CD8-positive, alpha-beta memory T cell (primary cell): ENCODE data around the gene SRRT. TPM values are rescaled to one million over a fixed set of nuclear protein-coding genes. Genes with fewer than 3 reads are reported as not detected.

ENCODE experiments used
- CTCF ChIA-PET: fragments of 350-600 bp; sonication (Branson Sonifier 250); formaldehyde crosslinking; loops from one replicate; lab custom pipeline; 2021; ENCODE audit warnings: antibody characterized with exemption; lab: Charles Lee
- POLR2A ChIA-PET: fragments of 350-600 bp; sonication (Branson Sonifier 250); formaldehyde crosslinking; loops from one replicate; lab custom pipeline; 2021; ENCODE audit warnings: antibody characterized with exemption; lab: Charles Lee
- DNase-seq, 5 donors: peaks; one replicate each; pipeline versions ENCODE4 v3.0.0 to v3.0.0-alpha.2; 2020 to 2022; ENCODE audit warnings: mixed read lengths in 1 of 5
- H3K27ac ChIP-seq: one replicate; pipeline ENCODE4 v1.7.0; 2013; ENCODE audit warnings: low read depth, mild to moderate bottlenecking, low read length, moderate library complexity
- H3K27me3 ChIP-seq: 2 replicates; pipeline ENCODE4 v1.7.0; 2013; ENCODE audit warnings: low read length, mild to moderate bottlenecking; ENCODE audit not compliant: insufficient read depth, poor library complexity, severe bottlenecking
- H3K36me3 ChIP-seq: 2 replicates; pipeline ENCODE4 v1.7.0; 2013; ENCODE audit warnings: mild to moderate bottlenecking, low read length, moderate library complexity; ENCODE audit not compliant: insufficient read depth
- H3K4me1 ChIP-seq: 2 replicates; pipeline ENCODE4 v1.7.0; 2013; ENCODE audit warnings: mild to moderate bottlenecking, low read length, moderate library complexity; ENCODE audit not compliant: insufficient read depth
- H3K4me3 ChIP-seq: 2 replicates; pipeline ENCODE4 v1.7.0; 2013; ENCODE audit warnings: mild to moderate bottlenecking, low read length
- H3K9me3 ChIP-seq: 2 replicates; pipeline ENCODE4 v1.7.0; 2013; ENCODE audit warnings: mild to moderate bottlenecking, low read length
- H3K27ac Mint-ChIP-seq, 8 donors: one replicate each; pipeline ENCODE4 v1.8.0; 2020 to 2021; ENCODE audit warnings: mixed read lengths in 8 of 8, mild to moderate bottlenecking in 6 of 8, inconsistent platforms in 3 of 8, moderate library complexity in 3 of 8
- H3K27me3 Mint-ChIP-seq, 2 donors: one replicate each; pipeline ENCODE4 v1.8.0; 2020 to 2021; ENCODE audit warnings: mixed read lengths in 2 of 2, mild to moderate bottlenecking in 1 of 2, moderate library complexity in 1 of 2
- H3K36me3 Mint-ChIP-seq, 3 donors: one replicate each; pipeline ENCODE4 v1.8.0; 2020 to 2021; ENCODE audit warnings: mixed read lengths in 3 of 3, inconsistent platforms in 1 of 3, mild to moderate bottlenecking in 1 of 3
- H3K4me1 Mint-ChIP-seq, 3 donors: one replicate each; pipeline ENCODE4 v1.8.0; 2020 to 2021; ENCODE audit warnings: mixed read lengths in 3 of 3, inconsistent platforms in 1 of 3, mild to moderate bottlenecking in 1 of 3
- H3K4me3 Mint-ChIP-seq, 7 donors: one replicate each; pipeline ENCODE4 v1.8.0; 2020 to 2021; ENCODE audit warnings: mixed read lengths in 7 of 7, mild to moderate bottlenecking in 6 of 7, moderate library complexity in 4 of 7, inconsistent platforms in 2 of 7
- H3K9me3 Mint-ChIP-seq, 5 donors: one replicate each; pipeline ENCODE4 v1.8.0; 2020 to 2022; ENCODE audit warnings: mixed read lengths in 5 of 5, mild to moderate bottlenecking in 3 of 5, moderate library complexity in 2 of 5, inconsistent platforms in 1 of 5
- polyA plus RNA-seq: library from polyadenylated mRNA; unstranded; fragments of 300-500 nt; fragmentation: Illumina TruSeq; gene quantifications from one replicate; pipeline ENCODE4 v1.2.3, GENCODE V29; 2021
- total RNA-seq, 2 experiments: library from RNA; stranded (reverse); gene quantifications; one replicate each; pipeline ENCODE4 v1.2.3, GENCODE V29; 2021

SRRT gene
- total and polyA plus RNA-seq, 3 experiments from 2014 or later, result 90.7 to 290 (median 285) TPM

DNA sequence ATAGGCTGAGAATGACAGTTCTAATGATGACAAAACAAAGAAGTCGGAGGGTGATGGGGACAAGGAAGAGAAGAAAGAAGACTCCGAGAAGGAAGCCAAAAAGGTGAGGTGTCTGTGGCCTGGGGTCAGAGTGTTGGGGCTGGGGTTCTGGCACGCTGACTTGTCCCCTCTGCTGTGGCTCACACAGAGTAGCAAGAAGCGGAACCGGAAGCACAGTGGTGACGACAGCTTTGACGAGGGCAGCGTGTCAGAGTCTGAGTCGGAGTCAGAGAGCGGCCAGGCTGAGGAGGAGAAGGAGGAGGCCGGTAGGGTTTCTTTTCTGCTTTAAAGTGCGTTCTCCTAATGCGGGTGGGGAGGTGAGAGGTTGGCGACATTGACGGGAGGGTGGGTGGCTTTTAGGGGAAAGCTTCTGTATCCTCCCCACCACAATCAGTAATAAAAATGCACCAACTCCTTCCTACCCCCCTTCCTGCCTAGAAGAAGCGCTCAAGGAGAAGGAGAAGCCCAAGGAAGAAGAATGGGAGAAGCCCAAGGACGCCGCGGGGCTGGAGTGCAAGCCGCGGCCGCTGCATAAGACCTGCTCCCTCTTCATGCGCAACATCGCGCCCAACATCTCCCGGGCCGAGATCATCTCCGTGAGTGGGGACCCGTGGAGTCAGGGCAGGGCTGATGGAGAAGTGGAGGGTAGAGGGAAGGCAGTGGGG lies 10.0 kb downstream of the SRRT start:
- Mint-ChIP-seq H3K4me1 (peaks cover 38 to 64% (median 58%) of the 10 kb centered on the region in 3 donors), H3K9me3 (no peaks in the 10 kb centered on the region), H3K4me3 (peak overlapping the region; percentile 71 to 93 (median 78)), H3K27me3 (peaks cover 0 to under 1% of the 10 kb centered on the region in 2 donors), H3K36me3 (peaks cover 25 to 84% (median 26%) of the 10 kb centered on the region in 3 donors), H3K27ac (peak overlapping the region; percentile 88 to 98 (median 92))
- ChIA-PET CTCF (interaction anchor here (1.5 kb wide), 1 partner anchor 10 kb away, joined by 3 read pairs; no protein-coding TSS in a partner anchor), POLR2A (interaction anchor here (0.6 to 1.0 kb wide), 2 partner anchors 10 to 783 kb away, joined by 7 to 8 read pairs; partner anchors contain the start of gene SRRT)
- H3K4me3 ChIP-seq, result no peak overlapping the region
- peaks cover 61% of the 10 kb centered on the region for H3K36me3 ChIP-seq
- peak in 4 of 5 donors; percentile 64 to 87 (median 78) for DNase-seq
- H3K9me3 ChIP-seq, result no peaks in the 10 kb centered on the region
- H3K4me1 ChIP-seq, result peaks cover 33% of the 10 kb centered on the region
- no peaks in the 10 kb centered on the region for H3K27me3 ChIP-seq
- H3K27ac ChIP-seq, result peak overlapping the region; percentile 70

DNA sequence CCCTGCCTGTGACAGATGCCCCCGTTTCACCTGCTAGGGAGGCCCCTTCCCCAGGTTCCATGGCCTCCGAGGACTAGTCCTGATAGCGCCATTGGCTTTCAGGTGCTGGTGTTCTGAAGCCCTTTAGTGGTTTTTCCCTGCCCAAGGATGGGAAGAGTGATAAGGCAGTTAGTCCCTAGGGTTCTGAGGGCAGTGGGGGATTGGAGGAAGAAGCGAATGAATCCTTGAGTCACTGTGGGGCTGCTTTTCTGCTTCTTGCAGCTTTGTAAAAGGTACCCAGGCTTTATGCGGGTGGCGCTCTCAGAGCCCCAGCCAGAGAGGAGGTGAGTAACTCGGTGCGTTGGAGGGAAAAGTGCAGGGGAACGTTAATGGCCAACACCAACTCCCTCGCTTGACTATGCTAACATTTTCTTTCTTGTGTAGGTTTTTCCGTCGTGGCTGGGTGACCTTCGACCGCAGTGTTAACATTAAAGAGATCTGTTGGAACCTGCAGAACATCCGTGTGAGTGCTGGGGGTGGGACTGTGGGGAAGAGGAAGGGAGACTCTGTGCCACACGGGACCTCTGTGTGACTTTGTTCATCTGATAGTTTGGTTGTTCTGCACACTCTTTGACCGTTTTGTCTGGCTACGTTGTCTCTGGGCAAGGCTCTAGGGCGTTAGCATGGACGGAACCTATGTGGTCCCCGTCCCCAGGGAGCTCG lies 10.7 kb downstream of the SRRT start:
- peaks cover 40% of the 10 kb centered on the region for H3K4me1 ChIP-seq
- peak overlapping the region; percentile 70 for H3K27ac ChIP-seq
- peak overlapping the region; percentile 33 to 93 (median 75) for H3K4me3 Mint-ChIP-seq
- no peaks in the 10 kb centered on the region for H3K27me3 Mint-ChIP-seq
- peaks cover 61% of the 10 kb centered on the region for H3K36me3 ChIP-seq
- H3K36me3 Mint-ChIP-seq, result peaks cover 24 to 80% (median 24%) of the 10 kb centered on the region in 3 donors
- no peaks in the 10 kb centered on the region for H3K27me3 ChIP-seq
- H3K4me1 Mint-ChIP-seq, result peaks cover 39 to 65% (median 58%) of the 10 kb centered on the region in 3 donors
- DNase-seq, result peak in 1 of 5 donors; percentile 41
- H3K4me3 ChIP-seq, result no peak overlapping the region
- CTCF ChIA-PET, result interaction anchor here (1.9 to 6.3 kb wide), 3 partner anchors 9 to 174 kb away, joined by 6 to 48 read pairs (median 7); partner anchors contain the start of genes SLC12A9 and SRRT
- no peaks in the 10 kb centered on the region for H3K9me3 ChIP-seq
- H3K27ac Mint-ChIP-seq, result peak overlapping the region; percentile 64 to 98 (median 91)
- POLR2A ChIA-PET, result interaction anchor here (0.6 to 5.1 kb wide), 3 partner anchors 9 to 784 kb away, joined by 7 to 102 read pairs (median 8); partner anchors contain the start of gene SRRT
- H3K9me3 Mint-ChIP-seq, result no peaks in the 10 kb centered on the region

DNA sequence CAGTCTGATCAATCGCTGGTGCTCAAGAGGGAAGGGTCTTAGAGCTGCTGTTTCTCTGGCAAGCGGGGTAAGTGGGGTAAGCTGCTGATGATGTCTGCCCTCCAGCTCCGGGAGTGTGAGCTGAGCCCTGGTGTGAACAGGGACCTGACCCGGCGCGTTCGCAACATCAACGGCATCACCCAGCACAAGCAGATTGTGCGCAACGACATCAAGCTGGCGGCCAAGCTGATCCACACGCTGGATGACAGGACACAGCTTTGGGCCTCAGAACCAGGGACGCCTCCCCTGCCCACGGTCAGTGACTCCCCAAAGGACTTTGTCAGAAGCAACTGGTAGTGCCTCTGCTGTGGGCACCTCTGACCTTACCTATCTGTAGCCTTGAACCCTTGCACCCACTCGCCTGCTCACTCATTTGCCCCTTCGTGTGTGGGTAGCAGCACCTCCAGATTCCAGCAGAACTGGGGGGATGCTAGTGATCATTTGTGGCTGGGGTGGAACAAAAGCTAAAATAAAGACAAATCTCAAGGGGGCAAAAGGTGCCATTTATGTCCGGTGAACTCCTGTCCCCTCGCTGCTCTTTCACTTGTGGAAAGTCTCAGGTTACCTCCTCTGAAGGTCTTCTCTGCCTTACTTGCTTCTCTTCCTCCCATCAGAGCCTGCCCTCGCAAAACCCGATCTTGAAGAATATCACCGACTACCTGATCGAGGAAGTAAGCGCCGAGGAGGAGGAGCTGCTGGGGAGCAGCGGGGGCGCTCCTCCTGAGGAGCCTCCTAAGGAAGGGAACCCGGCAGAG lies 11.4 kb downstream of the SRRT start:
- H3K9me3 ChIP-seq, result no peaks in the 10 kb centered on the region
- no peak overlapping the region for H3K4me3 ChIP-seq
- H3K27ac Mint-ChIP-seq, result peak overlapping the region; percentile 65 to 98 (median 90)
- peak overlapping the region; percentile 81 for H3K27ac ChIP-seq
- peaks cover 21 to 73% (median 24%) of the 10 kb centered on the region in 3 donors for H3K36me3 Mint-ChIP-seq
- H3K27me3 Mint-ChIP-seq, result peaks cover under 1 to 2% of the 10 kb centered on the region in 2 donors
- H3K27me3 ChIP-seq, result no peaks in the 10 kb centered on the region
- H3K4me1 Mint-ChIP-seq, result peaks cover 42 to 67% (median 59%) of the 10 kb centered on the region in 3 donors
- H3K4me3 Mint-ChIP-seq, result peak overlapping the region; percentile 33 to 89 (median 66)
- peaks cover 57% of the 10 kb centered on the region for H3K36me3 ChIP-seq
- no peaks in the 10 kb centered on the region for H3K9me3 Mint-ChIP-seq
- ChIA-PET CTCF (interaction anchor here (1.0 to 6.3 kb wide), 5 partner anchors 10 to 181 kb away, joined by 3 to 48 read pairs (median 6); partner anchors contain the start of genes SLC12A9 and SRRT), POLR2A (interaction anchor here (0.6 to 5.1 kb wide), 2 partner anchors 10 to 347 kb away, joined by 5 to 102 read pairs; partner anchors contain the start of gene SRRT)
- H3K4me1 ChIP-seq, result peaks cover 47% of the 10 kb centered on the region
- DNase-seq, result peak in 1 of 5 donors; percentile 45

GRCh38 chr7:100886936-100887515 lies 12.1 kb downstream of the SRRT start:
- peak overlapping the region; percentile 91 to 98 (median 96) for H3K27ac Mint-ChIP-seq
- peaks cover 21 to 66% (median 23%) of the 10 kb centered on the region in 3 donors for H3K36me3 Mint-ChIP-seq
- H3K9me3 Mint-ChIP-seq, result no peaks in the 10 kb centered on the region
- Histone ChIP-seq H3K4me1 (peaks cover 48% of the 10 kb centered on the region), H3K27ac (peak overlapping the region; percentile 81), H3K4me3 (peak overlapping the region; percentile 74), H3K36me3 (peaks cover 50% of the 10 kb centered on the region), H3K9me3 (no peaks in the 10 kb centered on the region), H3K27me3 (no peaks in the 10 kb centered on the region)
- H3K4me1 Mint-ChIP-seq, result peaks cover 43 to 70% (median 66%) of the 10 kb centered on the region in 3 donors
- no peak for DNase-seq
- H3K4me3 Mint-ChIP-seq, result peak overlapping the region; percentile 84 to 96 (median 89)
- POLR2A ChIA-PET, result interaction anchor here (0.6 to 5.1 kb wide), 4 partner anchors 10 to 1494 kb away, joined by 3 to 102 read pairs (median 8); partner anchors contain the start of genes SLC12A9 and SRRT
- peaks cover 6 to 7% of the 10 kb centered on the region in 2 donors for H3K27me3 Mint-ChIP-seq
- CTCF ChIA-PET, result interaction anchor here (1.0 to 6.3 kb wide), 5 partner anchors 11 to 182 kb away, joined by 3 to 48 read pairs (median 6); partner anchors contain the start of genes SLC12A9 and SRRT

- H3K27me3 Mint-ChIP-seq, result peaks cover 13 to 14% of the 10 kb centered on the region in 2 donors
Observed at GRCh38 chr7:100887516-100888290, 12.8 kb downstream of the SRRT start.

GRCh38 chr7:100888291-100888987 lies 13.5 kb downstream of the SRRT start:
- Mint-ChIP-seq H3K27ac (peak overlapping the region; percentile 91 to 98 (median 96)), H3K27me3 (peaks cover 14 to 18% of the 10 kb centered on the region in 2 donors), H3K36me3 (peaks cover 19 to 53% (median 21%) of the 10 kb centered on the region in 3 donors), H3K4me1 (peaks cover 42 to 70% (median 62%) of the 10 kb centered on the region in 3 donors), H3K4me3 (peak overlapping the region; percentile 87 to 96 (median 89)), H3K9me3 (no peaks in the 10 kb centered on the region)
- H3K4me3 ChIP-seq, result peak overlapping the region; percentile 74
- no peaks in the 10 kb centered on the region for H3K9me3 ChIP-seq
- DNase-seq, result peak in 1 of 5 donors; percentile 40
- CTCF ChIA-PET, result interaction anchor here (1.6 to 6.3 kb wide), 2 partner anchors 12 to 255 kb away, joined by 6 to 48 read pairs; partner anchors contain the start of gene SRRT
- H3K27ac ChIP-seq, result peak overlapping the region; percentile 81
- peaks cover 39% of the 10 kb centered on the region for H3K36me3 ChIP-seq
- peaks cover 48% of the 10 kb centered on the region for H3K4me1 ChIP-seq
- POLR2A ChIA-PET, result interaction anchor here (0.5 to 5.1 kb wide), 5 partner anchors 12 to 163 kb away, joined by 4 to 102 read pairs (median 9); partner anchors contain the start of genes SLC12A9 and SRRT
- no peaks in the 10 kb centered on the region for H3K27me3 ChIP-seq

More at GRCh38 chr7:100887516-100888290, 12.8 kb downstream of the SRRT start:
- Mint-ChIP-seq H3K4me3 (peak overlapping the region; percentile 87 to 96 (median 89)), H3K36me3 (peaks cover 21 to 60% (median 23%) of the 10 kb centered on the region in 3 donors), H3K9me3 (no peaks in the 10 kb centered on the region), H3K27ac (peak overlapping the region; percentile 91 to 98 (median 96)), H3K4me1 (peaks cover 43 to 70% (median 67%) of the 10 kb centered on the region in 3 donors)
- POLR2A ChIA-PET, result interaction anchor here (0.5 to 5.1 kb wide), 4 partner anchors 11 to 1494 kb away, joined by 3 to 102 read pairs (median 8); partner anchors contain the start of genes SLC12A9 and SRRT
- Histone ChIP-seq H3K36me3 (peaks cover 46% of the 10 kb centered on the region), H3K9me3 (no peaks in the 10 kb centered on the region), H3K4me3 (peak overlapping the region; percentile 74), H3K27me3 (no peaks in the 10 kb centered on the region), H3K27ac (peak overlapping the region; percentile 81), H3K4me1 (peaks cover 48% of the 10 kb centered on the region)
- CTCF ChIA-PET, result interaction anchor here (1.0 to 6.3 kb wide), 6 partner anchors 11 to 256 kb away, joined by 3 to 48 read pairs (median 6); partner anchors contain the start of genes SLC12A9 and SRRT
- DNase-seq, result peak; percentile 49 to 76 (median 59)
